AG09319 (cell line): ENCODE data around the gene ZSWIM7.
A peak's percentile ranks its signal among the peaks of the same experiment; 100 is the strongest.

Experiments
- DNase-seq: peaks from one replicate; pipeline ENCODE4 v3.0.0-alpha.2; 2010; ENCODE audit warnings: low read depth; ENCODE audit errors: extremely low read depth
- TF ChIP-seq, protein P1 (sequence below): IDR thresholded peaks from 2 replicates; pipeline ENCODE4 v1.5.1; 2011; ENCODE audit warnings: low read depth, mild to moderate bottlenecking, inconsistent platforms, low read length, moderate library complexity

The ZSWIM7 gene

GRCh38 chr17:15955793-15956541, 43.5 kb downstream of the ZSWIM7 start:
- TF ChIP-seq, protein P1, sequence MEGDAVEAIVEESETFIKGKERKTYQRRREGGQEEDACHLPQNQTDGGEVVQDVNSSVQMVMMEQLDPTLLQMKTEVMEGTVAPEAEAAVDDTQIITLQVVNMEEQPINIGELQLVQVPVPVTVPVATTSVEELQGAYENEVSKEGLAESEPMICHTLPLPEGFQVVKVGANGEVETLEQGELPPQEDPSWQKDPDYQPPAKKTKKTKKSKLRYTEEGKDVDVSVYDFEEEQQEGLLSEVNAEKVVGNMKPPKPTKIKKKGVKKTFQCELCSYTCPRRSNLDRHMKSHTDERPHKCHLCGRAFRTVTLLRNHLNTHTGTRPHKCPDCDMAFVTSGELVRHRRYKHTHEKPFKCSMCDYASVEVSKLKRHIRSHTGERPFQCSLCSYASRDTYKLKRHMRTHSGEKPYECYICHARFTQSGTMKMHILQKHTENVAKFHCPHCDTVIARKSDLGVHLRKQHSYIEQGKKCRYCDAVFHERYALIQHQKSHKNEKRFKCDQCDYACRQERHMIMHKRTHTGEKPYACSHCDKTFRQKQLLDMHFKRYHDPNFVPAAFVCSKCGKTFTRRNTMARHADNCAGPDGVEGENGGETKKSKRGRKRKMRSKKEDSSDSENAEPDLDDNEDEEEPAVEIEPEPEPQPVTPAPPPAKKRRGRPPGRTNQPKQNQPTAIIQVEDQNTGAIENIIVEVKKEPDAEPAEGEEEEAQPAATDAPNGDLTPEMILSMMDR = no peak
- DNase-seq = no peak

- TF ChIP-seq, protein P1 = no peak
- DNase-seq = peak; percentile 24
Observed at GRCh38 chr17:15954222-15954621, 45.3 kb downstream of the ZSWIM7 start.

GRCh38 chr17:15952916-15953790, 46.4 kb downstream of the ZSWIM7 start:
- TF ChIP-seq, protein P1 = no peak
- DNase-seq = no peak

GRCh38 chr17:15952048-15952532, 47.4 kb downstream of the ZSWIM7 start:
- no peak for DNase-seq

DNA sequence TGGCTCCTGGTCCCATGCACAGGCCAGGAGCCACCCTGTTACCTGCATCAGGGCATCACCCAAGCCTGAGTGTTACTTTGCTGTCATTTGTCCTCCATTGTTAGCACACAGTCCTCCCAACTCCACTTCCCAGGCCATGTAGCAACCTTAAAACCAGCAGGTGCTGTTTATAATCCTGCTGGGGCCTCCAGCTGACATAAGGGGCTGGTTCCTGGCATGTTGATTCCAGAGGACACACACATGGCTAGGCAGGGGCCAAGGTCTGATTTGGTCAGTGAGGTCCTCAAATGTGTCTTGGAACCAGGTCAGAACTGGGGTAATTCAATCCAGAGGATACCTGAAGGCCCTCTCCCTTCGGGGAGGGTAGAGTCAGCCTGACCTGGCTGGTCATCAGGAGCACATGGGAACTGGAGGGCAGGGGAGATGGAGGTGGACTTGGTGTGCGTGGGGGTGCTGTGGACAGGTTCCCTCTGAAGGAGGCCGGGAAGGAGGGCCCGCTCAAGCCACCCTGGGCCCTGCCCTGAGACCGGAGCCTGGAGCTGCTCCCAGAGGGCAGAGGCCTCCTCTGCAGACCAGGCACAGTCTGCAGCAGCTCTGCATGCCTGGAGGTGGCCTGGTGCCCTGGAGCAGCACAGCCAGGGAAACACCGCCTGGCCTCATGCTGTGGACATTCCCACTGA, 48.0 kb downstream of the ZSWIM7 start:
- TF ChIP-seq, protein P1 = no peak
- no peak for DNase-seq

More at GRCh38 chr17:15952048-15952532, 47.4 kb downstream of the ZSWIM7 start:
- TF ChIP-seq, protein P1 = no peak

GRCh38 chr17:15947976-15948752, 51.3 kb downstream of the ZSWIM7 start:
- DNase-seq = no peak
- TF ChIP-seq, protein P1 = no peak
